Loucy (cell line): ENCODE results near the gene PPDPF.

Experiments
- H2AFZ ChIP-seq: fragments of 200-600 bp; sonication (generic); 2 replicates; pipeline ENCODE4 v1.6.0; 2016; ENCODE audit warnings: antibody characterized with exemption, mild to moderate bottlenecking, low read length, moderate library complexity
- H3F3A ChIP-seq: fragments of 200-600 bp; 2 replicates; pipeline ENCODE4 v1.6.0; 2016; ENCODE audit warnings: antibody characterized with exemption, low read depth, mild to moderate bottlenecking
- H3K27me3 ChIP-seq: fragments of 200-600 bp; sonication (generic); 2 replicates; pipeline ENCODE4 v1.6.1; 2014; ENCODE audit warnings: low read length, mild to moderate bottlenecking; ENCODE audit not compliant: insufficient read depth, poor library complexity, severe bottlenecking
- H3K36me3 ChIP-seq: fragments of 200-600 bp; sonication (generic); 2 replicates; pipeline ENCODE4 v1.6.1; 2016; ENCODE audit warnings: low read length; ENCODE audit not compliant: insufficient read depth
- H3K4me1 ChIP-seq: fragments of 200-600 bp; sonication (generic); 2 replicates; pipeline ENCODE4 v1.5.1; 2014; ENCODE audit warnings: low read length, mild to moderate bottlenecking; ENCODE audit not compliant: insufficient read depth, poor library complexity, severe bottlenecking
- H3K4me2 ChIP-seq: fragments of 200-600 bp; sonication (generic); 2 replicates; pipeline ENCODE4 v1.6.0; 2014; ENCODE audit warnings: antibody characterized with exemption, low read length, low read depth, mild to moderate bottlenecking; ENCODE audit not compliant: poor library complexity, severe bottlenecking
- H3K4me3 ChIP-seq: fragments of 200-600 bp; sonication (generic); 2 replicates; pipeline ENCODE4 v1.5.1; 2014; ENCODE audit warnings: low read length, mild to moderate bottlenecking, mixed read lengths; ENCODE audit not compliant: poor library complexity, severe bottlenecking
- H3K79me2 ChIP-seq: fragments of 200-600 bp; sonication (generic); 2 replicates; pipeline ENCODE4 v1.6.1; 2014; ENCODE audit warnings: low read length; ENCODE audit not compliant: insufficient read depth
- H3K9ac ChIP-seq: fragments of 200-600 bp; sonication (generic); 2 replicates; pipeline ENCODE4 v1.6.0; 2014; ENCODE audit warnings: mild to moderate bottlenecking, low read depth, low read length, moderate library complexity; ENCODE audit not compliant: poor library complexity, severe bottlenecking
- H3K9me2 ChIP-seq: fragments of 200-600 bp; sonication (generic); replicated peaks from 2 replicates; pipeline ENCODE4 v1.6.1; 2016; ENCODE audit warnings: low read depth, low read length, mixed read lengths
- H3K9me3 ChIP-seq: fragments of 200-600 bp; sonication (generic); 2 replicates; pipeline ENCODE4 v1.6.1; 2014; ENCODE audit warnings: mild to moderate bottlenecking, antibody characterized with exemption, low read length, low read depth; ENCODE audit not compliant: insufficient read depth
- H4K20me1 ChIP-seq: fragments of 200-600 bp; sonication (generic); 2 replicates; pipeline ENCODE4 v1.6.0; 2014; ENCODE audit warnings: antibody characterized with exemption, low read length, mild to moderate bottlenecking; ENCODE audit not compliant: insufficient read depth, poor library complexity, severe bottlenecking
- EZH2phosphoT487 ChIP-seq: fragments of 200-600 bp; IDR thresholded peaks from 2 replicates; pipeline ENCODE4 v1.6.1; 2018; ENCODE audit warnings: antibody characterized with exemption, mild to moderate bottlenecking, moderate library complexity, borderline replicate concordance
- TF ChIP-seq, protein P1 (sequence below): fragments of 200-600 bp; sonication (generic); conservative IDR thresholded peaks from 2 replicates; pipeline ENCODE4 v1.5.1; 2014; ENCODE audit warnings: mild to moderate bottlenecking, antibody characterized with exemption, low read length

The PPDPF gene

DNA sequence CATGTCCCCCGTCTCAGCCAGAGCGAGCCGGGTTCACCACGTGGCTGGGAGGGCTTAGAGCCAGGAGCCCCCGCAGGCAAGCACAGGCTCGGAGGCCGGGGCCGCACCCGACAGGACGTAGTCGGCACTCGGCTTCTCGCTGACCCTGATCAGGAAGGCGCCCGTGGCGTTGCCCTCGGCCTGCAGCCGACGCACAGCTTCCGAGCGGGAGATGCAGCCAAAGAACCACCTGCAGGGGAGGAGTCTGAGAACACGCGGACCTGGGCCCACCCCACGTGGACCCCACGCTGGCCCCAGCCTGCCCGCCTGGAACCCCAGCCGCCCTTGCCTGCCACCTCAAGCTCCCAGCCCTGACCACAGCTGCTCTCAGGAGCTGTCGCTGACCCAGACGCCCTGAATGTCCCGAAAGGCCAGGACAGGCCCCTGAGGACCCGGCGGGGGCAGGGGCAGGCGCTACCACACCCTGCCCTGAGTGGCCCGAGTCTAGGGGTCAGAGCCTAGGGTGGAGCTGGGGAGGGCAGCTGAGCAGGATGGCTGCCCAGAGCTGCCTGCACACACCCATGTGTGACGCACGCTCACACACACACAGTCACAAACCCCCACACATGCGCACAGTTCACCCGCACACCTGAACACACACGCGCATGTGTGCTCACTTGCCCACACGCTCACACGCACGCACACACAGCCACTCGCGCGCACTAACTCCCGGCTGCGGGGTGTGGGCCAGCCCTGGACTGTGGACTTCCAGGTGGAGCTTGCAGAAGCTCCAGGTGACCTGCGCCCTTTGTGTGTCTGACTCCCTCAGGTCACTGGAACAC is 14.5 kb downstream of the PPDPF start:
- H3K9me2 ChIP-seq: no peaks in the 10 kb centered on the region
- H3K27me3 ChIP-seq: no peaks in the 10 kb centered on the region
- peaks cover 12% of the 10 kb centered on the region for H3K4me1 ChIP-seq
- H3F3A ChIP-seq: no peaks in the 10 kb centered on the region
- H3K9ac ChIP-seq: no peak overlapping the region
- H3K4me2 ChIP-seq: no peak overlapping the region
- no peaks in the 10 kb centered on the region for H3K36me3 ChIP-seq
- H3K79me2 ChIP-seq: no peaks in the 10 kb centered on the region
- no peak overlapping the region for H3K4me3 ChIP-seq
- H4K20me1 ChIP-seq: no peaks in the 10 kb centered on the region
- H3K9me3 ChIP-seq: no peaks in the 10 kb centered on the region
- TF ChIP-seq EZH2phosphoT487: no peak
- TF ChIP-seq, protein P1, sequence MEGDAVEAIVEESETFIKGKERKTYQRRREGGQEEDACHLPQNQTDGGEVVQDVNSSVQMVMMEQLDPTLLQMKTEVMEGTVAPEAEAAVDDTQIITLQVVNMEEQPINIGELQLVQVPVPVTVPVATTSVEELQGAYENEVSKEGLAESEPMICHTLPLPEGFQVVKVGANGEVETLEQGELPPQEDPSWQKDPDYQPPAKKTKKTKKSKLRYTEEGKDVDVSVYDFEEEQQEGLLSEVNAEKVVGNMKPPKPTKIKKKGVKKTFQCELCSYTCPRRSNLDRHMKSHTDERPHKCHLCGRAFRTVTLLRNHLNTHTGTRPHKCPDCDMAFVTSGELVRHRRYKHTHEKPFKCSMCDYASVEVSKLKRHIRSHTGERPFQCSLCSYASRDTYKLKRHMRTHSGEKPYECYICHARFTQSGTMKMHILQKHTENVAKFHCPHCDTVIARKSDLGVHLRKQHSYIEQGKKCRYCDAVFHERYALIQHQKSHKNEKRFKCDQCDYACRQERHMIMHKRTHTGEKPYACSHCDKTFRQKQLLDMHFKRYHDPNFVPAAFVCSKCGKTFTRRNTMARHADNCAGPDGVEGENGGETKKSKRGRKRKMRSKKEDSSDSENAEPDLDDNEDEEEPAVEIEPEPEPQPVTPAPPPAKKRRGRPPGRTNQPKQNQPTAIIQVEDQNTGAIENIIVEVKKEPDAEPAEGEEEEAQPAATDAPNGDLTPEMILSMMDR: no peak
- no peak overlapping the region for H2AFZ ChIP-seq

DNA sequence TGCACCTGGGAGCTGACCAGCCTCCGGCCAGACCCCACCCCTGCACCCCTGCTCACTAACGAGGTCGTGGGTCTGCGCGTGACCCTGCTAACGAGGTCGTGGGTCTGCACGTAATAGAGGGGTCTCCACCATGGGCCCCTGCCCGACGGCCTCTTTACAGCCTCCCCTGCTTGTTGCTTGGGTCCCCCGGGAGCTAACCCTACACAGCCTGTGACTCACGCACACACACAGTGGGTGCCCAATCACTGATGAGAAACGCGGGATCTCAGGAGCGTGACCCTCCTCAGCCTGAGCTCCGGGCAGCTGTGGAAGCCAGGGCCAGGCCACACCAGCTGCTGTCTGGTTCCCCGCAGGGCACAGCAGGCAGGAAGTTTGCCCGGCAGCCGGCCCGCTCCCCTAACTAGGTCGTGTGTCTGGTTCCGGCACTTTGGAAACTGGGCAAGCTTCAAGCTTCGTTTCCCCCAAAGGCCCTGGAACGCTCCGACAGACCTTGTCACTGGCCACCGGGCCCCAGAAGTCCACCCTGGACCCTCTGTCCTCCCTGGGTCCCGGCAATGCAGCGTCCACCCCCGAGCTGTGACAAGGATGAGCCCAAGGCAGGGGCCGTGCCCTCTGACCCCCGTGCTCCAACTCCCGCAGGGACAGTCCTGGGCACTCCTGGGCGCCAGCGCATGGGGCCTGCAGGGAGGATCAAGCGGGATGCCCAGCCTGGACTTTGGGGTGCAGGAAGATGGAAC is 15.8 kb downstream of the PPDPF start:
- H3K9me2 ChIP-seq: no peaks in the 10 kb centered on the region
- H3K9me3 ChIP-seq: no peaks in the 10 kb centered on the region
- H3K4me2 ChIP-seq: no peak overlapping the region
- no peak overlapping the region for H3K4me3 ChIP-seq
- H3K36me3 ChIP-seq: no peaks in the 10 kb centered on the region
- H3K79me2 ChIP-seq: no peaks in the 10 kb centered on the region
- H3K27me3 ChIP-seq: no peaks in the 10 kb centered on the region
- no peak for TF ChIP-seq EZH2phosphoT487
- TF ChIP-seq, protein P1: no peak
- H3F3A ChIP-seq: no peaks in the 10 kb centered on the region
- no peak overlapping the region for H3K9ac ChIP-seq
- H3K4me1 ChIP-seq: peaks cover 12% of the 10 kb centered on the region
- no peak overlapping the region for H2AFZ ChIP-seq
- no peaks in the 10 kb centered on the region for H4K20me1 ChIP-seq

DNA sequence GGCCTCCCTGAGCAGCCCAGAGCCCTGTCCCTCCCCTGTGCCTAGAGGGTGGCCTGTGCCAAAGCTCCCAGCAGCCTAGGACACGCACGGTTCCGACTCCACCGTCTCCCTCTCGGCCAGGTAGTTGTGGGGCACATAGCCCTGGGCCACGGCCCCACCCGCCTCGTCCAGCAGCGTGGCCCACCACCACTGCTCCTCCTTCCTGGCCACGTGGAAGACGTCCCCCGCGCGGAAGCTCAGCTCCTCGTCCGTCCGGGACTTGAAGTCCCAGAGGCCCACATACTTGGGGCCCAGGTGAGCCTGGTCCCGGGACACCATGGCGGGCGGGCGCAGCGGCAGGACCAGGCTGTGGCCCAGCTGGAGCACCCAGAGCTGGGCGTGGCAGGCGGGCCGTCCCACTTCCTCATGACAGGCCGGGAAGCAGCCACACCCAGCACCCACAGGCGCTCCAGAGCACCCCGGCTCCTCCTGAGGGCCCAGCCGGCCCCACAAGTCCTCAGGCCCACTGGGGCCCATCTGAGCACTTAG is 16.5 kb downstream of the PPDPF start, which contains the start of gene PTK6:
PTK6 (minus strand) TSS at position 380 of the 528 bp plus-strand sequence; CDS start at position 318, 62 bp downstream.
- no peaks in the 10 kb centered on the region for H3K79me2 ChIP-seq
- H3K9me2 ChIP-seq: no peaks in the 10 kb centered on the region
- H3K4me3 ChIP-seq: peak within 1 kb of the TSS; percentile 63
- peak within 1 kb of the TSS; percentile 66 for H3K4me2 ChIP-seq
- H3K9ac ChIP-seq: peak within 1 kb of the TSS; percentile 66
- H3K9me3 ChIP-seq: no peaks in the 10 kb centered on the region
- H4K20me1 ChIP-seq: no peaks in the 10 kb centered on the region
- H3F3A ChIP-seq: no peaks in the 10 kb centered on the region
- peak within 1 kb of the TSS; percentile 62; the same call in 1 of the 2 replicates for H2AFZ ChIP-seq
- H3K36me3 ChIP-seq: no peaks in the 10 kb centered on the region
- no peak for TF ChIP-seq EZH2phosphoT487
- TF ChIP-seq, protein P1: no peak
- H3K27me3 ChIP-seq: no peaks in the 10 kb centered on the region
- H3K4me1 ChIP-seq: peaks cover 12% of the 10 kb centered on the region
